Vagina (tissue), 2 donors: Measurements from ENCODE around the gene SRCIN1.
"Not testable (repeated sequence)": the region's sequence is repeated elsewhere in the genome, so short reads cannot be mapped to it uniquely, and the experiment has no call there.

ENCODE experiments used
- POLR2A ChIP-seq, 2 donors: fragments of 450-650 bp; IDR thresholded peaks; one replicate each; pipeline ENCODE4 v1.6.1; 2017; ENCODE audit warnings: antibody characterized with exemption in 2 of 2, mild to moderate bottlenecking in 2 of 2, moderate library complexity in 2 of 2
- POLR2AphosphoS5 ChIP-seq, 2 donors: sonication (generic); formaldehyde crosslinking; IDR thresholded peaks; one replicate each; pipeline ENCODE4 v1.9.0; 2017; ENCODE audit warnings: antibody characterized with exemption in 2 of 2, mild to moderate bottlenecking in 2 of 2, low read depth in 1 of 2; ENCODE audit not compliant: insufficient read depth in 1 of 2
- TF ChIP-seq, protein P1 (sequence below), 3 experiments: fragments of 450-650 bp in 2 of 3; fragments of 200-600 bp in 1 of 3; sonication (generic) in 1 of 3; IDR thresholded peaks; one replicate each; pipeline ENCODE4 v1.5.1; 2017 to 2019; ENCODE audit warnings: antibody characterized with exemption in 3 of 3, mild to moderate bottlenecking in 2 of 3, moderate library complexity in 2 of 3

GRCh38 chr17:38526526-38526925, 79.2 kb downstream of the SRCIN1 start:
- TF ChIP-seq, protein P1, sequence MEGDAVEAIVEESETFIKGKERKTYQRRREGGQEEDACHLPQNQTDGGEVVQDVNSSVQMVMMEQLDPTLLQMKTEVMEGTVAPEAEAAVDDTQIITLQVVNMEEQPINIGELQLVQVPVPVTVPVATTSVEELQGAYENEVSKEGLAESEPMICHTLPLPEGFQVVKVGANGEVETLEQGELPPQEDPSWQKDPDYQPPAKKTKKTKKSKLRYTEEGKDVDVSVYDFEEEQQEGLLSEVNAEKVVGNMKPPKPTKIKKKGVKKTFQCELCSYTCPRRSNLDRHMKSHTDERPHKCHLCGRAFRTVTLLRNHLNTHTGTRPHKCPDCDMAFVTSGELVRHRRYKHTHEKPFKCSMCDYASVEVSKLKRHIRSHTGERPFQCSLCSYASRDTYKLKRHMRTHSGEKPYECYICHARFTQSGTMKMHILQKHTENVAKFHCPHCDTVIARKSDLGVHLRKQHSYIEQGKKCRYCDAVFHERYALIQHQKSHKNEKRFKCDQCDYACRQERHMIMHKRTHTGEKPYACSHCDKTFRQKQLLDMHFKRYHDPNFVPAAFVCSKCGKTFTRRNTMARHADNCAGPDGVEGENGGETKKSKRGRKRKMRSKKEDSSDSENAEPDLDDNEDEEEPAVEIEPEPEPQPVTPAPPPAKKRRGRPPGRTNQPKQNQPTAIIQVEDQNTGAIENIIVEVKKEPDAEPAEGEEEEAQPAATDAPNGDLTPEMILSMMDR (IDR thresholded peaks at IDR 0.05), result not testable (repeated sequence)
- TF ChIP-seq POLR2A (IDR thresholded peaks at IDR 0.05); POLR2AphosphoS5 (IDR thresholded peaks at IDR 0.05; ENCODE audit: insufficient read depth in 1 of 2, low read depth in 1 of 2): not testable (repeated sequence)
